Measurements from ENCODE around the gene SERPIND1. TPM values are rescaled to one million over a fixed set of nuclear protein-coding genes. Genes with fewer than 3 reads are reported as not detected.
"Not testable (repeated sequence)": the region's sequence is repeated elsewhere in the genome, so short reads cannot be mapped to it uniquely, and the experiment has no call there.

Gene SERPIND1
- total RNA-seq, 1 donor from 2014 or later, result 0.59 TPM

- DNase-seq (ENCODE audit: low read depth, low spot score), result no peak
Observed at GRCh38 chr22:20746431-20747189, 27.3 kb upstream of the SERPIND1 start.

DNA sequence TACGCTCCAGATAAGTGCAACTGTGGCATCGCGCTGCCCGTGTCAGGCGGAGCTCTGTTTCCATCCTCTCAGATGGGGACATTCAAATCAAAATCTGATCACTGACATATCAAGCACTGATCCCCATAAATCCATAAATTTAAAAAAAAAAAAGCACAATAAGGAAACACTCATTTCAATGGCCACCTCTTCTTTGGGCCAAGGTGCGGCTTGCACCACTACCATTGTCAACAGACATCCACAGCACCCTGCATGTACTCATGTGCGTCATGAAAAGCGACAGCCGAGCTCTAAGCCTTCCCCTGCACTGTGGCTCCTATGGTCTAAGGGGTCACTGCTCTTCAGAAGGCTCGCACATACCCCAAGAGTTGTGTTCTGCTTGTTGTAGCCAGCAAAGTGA lies 26.7 kb upstream of the SERPIND1 start:
- DNase-seq (ENCODE audit: low read depth, low spot score), result no peak

GRCh38 chr22:20748082-20748481 lies 25.8 kb upstream of the SERPIND1 start:
- no peak for DNase-seq (ENCODE audit: low read depth, low spot score)

GRCh38 chr22:20748731-20749428 lies 25.0 kb upstream of the SERPIND1 start:
- DNase-seq (ENCODE audit: low read depth, low spot score), result no peak

DNA sequence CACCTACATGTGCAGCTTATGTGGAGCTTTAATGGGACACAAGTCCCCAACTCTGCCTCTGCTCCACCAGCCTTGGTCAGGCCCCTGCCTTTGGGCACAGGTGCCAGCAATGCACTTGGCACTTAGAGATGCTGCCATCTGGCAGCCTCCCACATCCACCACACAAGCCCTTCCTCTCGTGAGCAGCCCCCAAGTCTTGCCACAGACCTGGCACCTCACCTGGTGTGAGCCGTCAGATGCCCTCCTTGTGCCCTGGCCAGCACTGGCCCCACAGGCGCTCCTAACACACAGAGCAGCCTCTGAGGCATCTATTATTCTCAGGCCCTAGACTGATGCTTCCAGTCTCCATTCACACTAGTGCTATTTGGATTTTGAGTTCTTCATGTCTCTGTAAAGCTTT lies 24.5 kb upstream of the SERPIND1 start:
- no peak for DNase-seq (ENCODE audit: low read depth, low spot score)

GRCh38 chr22:20750461-20751184 lies 23.3 kb upstream of the SERPIND1 start:
- peak; percentile 57 for DNase-seq (ENCODE audit: low read depth, low spot score)

GRCh38 chr22:20751185-20751851 lies 22.6 kb upstream of the SERPIND1 start:
- no peak for DNase-seq (ENCODE audit: low read depth, low spot score)

DNA sequence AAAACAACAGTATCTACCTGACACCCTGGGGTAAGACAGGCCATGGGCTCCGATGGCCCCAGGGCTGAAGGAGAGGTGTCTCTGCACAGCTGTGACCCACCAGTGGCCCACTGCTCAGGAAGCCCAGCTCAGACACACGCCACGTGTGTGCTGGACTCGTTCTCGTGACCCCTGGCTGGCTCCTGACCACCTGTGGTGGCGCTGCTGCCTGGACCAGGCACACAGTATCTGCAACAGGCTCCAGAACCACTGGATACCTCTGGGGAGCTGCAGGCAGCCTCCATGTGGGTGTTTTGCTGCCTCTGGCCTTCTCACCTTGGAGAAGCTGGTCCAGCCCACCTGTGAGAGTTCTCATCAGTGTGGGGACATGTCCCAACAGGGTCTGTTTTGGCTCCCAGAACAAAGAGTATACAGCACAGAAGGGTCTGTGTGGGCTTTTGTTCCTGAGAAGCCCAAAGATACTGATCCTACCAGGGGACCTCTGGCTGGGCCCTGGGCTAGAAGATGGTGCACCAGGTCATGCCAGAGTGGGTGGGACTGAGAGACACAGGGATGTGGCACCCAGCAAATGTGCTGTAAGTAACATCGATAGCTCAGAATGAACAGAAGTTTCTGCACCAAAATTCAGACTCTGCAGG lies 21.7 kb upstream of the SERPIND1 start:
- no peak for DNase-seq (ENCODE audit: low read depth, low spot score)

DNA sequence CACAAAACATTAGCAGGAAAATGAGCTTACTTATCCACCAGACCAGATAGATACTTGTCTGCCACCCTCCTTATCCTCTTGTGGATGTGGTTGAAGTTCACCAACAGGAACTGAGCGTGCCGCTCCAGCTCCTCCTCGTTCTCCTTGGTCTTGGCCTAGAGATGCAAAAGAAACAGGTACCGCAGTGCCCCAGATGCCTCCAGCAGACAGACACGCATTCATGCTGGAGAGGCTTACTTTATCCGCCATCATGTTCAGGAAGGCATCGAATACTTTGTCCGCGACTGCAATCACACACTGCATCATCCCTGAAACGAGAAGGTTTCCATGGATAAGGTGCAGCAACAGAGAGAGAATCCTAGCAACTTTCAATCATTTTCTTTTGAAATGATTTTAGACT lies 21.0 kb upstream of the SERPIND1 start:
- DNase-seq (ENCODE audit: low read depth, low spot score), result no peak

DNA sequence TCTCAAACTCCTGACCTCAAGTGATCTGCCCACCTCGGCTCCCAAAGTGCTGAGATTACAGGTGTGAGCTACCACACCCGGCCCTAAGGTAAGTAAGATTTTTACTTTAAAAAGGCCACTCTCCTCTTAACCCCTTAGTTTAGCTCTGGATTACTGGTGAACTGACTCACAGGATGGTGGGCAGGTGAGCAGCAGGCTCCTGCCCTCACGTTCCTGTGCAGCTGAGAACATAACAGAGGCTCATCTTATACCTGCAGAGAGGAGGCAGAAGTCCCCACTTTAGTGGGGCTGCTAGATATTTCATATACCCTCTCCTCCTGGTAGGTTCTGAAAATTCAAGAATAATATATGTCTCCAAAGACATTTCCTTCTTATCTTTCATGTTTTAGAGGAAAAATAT lies 17.1 kb upstream of the SERPIND1 start:
- no peak for DNase-seq (ENCODE audit: low read depth, low spot score)

GRCh38 chr22:20758688-20759087 lies 15.2 kb upstream of the SERPIND1 start:
- DNase-seq (ENCODE audit: low read depth, low spot score), result no peak

DNA sequence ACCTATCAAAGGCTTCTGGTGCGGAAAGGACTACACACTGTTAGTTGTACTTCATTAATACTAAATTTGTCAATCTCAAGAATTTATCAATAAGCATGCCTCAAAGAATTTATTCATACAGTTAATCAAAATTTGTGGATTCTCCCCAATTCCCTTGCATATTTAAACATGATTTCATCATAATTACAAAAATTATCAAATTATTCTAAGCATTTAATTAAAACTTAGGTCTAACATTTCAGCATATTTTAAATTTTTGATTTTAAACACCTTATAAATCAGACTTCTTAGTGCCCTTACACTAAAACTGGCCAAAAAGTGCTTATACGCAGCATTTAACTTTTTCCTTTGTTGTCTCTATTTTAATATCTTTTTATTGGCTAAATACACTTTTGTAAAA lies 13.8 kb upstream of the SERPIND1 start:
- DNase-seq (ENCODE audit: low read depth, low spot score), result no peak

- DNase-seq (ENCODE audit: low read depth, low spot score), result no peak
Observed at GRCh38 chr22:20761536-20761935, 12.4 kb upstream of the SERPIND1 start.

- DNase-seq (ENCODE audit: low read depth, low spot score), result no peak
Observed at GRCh38 chr22:20762233-20762796, 11.6 kb upstream of the SERPIND1 start.

DNA sequence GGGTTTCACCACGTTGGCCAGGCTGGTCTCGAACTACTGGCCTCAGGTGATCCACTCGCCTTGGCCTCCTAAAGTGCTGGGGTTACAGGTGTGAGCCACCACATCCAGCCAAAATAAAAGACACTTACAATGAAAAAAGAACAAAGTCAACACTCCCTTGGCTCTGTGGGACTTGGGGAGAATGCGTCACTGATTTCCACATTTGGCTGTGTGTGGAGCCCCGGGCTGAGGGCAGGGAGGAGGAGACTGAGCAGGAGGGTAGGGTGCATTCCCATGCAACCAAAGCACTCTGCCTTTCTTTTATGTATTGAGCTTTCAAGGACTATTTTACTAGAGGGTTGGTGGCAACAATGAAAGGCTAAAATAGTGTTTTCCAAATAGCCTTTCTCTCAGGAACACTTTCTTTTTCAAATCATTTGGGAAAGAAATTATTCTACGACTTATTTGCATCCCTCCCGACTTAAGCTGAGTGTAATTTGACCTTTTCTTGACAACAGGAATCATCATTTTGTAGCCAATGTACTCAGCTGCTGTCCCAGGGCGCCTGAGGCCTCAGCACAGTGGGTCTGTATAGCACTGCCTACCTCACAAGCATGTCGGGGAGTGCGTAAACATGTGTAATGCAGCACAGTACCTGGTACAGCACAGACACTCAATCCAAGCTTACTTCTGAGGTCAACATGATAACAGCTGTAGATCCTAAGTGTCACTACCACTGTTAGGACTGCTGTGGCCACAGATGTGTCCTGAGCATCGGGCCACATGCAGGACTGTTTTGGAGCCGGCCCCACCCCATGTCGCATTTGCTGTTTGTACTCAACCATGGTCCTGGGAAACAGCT lies 10.1 kb upstream of the SERPIND1 start:
- DNase-seq (ENCODE audit: low read depth, low spot score), result no peak

DNA sequence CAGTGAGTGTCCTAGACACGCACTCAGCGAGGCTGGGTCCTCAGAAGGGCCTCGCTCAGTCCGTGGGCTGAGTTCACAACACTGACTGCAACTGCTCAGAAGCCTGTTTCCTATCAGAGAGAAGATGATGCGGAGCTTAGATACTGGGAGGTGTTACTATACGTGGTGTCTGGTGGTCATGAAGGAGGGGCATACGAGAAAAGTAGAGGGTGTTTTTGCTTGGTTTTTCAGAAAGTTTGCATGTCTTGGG lies 9.5 kb upstream of the SERPIND1 start:
- no peak for DNase-seq (ENCODE audit: low read depth, low spot score)

- DNase-seq (ENCODE audit: low read depth, low spot score), result no peak
Observed at GRCh38 chr22:20764729-20765128, 9.2 kb upstream of the SERPIND1 start.

- no peak for DNase-seq (ENCODE audit: low read depth, low spot score)
Observed at GRCh38 chr22:20765938-20766337, 8.0 kb upstream of the SERPIND1 start.

DNA sequence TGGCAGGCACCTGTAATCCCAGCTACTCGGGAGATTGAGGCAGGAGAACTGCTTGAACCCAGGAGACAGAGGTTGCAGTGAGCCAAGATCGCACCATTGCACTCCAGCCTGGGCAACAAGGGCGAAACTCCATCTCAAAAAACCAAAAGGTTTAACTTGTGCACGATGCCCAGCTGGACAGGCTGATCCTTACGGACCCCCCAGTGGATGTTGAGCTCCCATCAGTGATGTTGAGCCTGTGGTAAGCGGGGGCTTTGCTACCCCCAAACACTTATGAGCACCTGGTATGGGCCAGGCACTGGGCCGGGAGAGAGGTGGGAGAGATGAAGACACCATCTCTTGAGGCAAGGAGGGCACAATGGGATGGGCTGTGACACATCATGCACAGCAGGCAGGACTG lies 7.4 kb upstream of the SERPIND1 start:
- no peak for DNase-seq (ENCODE audit: low read depth, low spot score)

DNA sequence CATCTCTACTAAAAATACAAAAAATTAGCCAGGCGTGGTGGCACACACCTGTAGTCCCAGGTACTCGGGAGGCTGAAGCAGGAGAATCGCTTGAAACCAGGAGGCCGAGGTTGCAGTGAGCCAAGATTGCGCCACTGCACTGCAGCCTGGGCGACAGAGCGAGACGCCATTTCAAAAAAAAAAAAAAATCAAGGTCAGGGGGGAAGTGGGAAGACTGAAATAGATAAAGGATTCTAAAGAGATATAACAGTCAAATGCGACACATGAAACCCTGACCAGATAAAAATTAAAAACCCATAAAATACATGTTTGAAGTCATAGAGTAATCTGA lies 4.5 kb upstream of the SERPIND1 start:
- DNase-seq (ENCODE audit: low read depth, low spot score), result not testable (repeated sequence)
